ENCODE data around the gene SCOC. TPM values are rescaled to one million over a fixed set of nuclear protein-coding genes. Genes with fewer than 3 reads are reported as not detected.

The SCOC gene
- total and polyA plus RNA-seq, 7 experiments from 2014 or later, result 9.3 to 44.4 (median 23.3) TPM

GRCh38 chr4:140427106-140427918, 53.9 kb downstream of the SCOC start, which contains the start of gene CLGN:
Gene CLGN, minus strand, starts transcription at chr4:140427648. Its CDS starts 14,570 bp downstream, at chr4:140413078.
- no peak within 1 kb of the TSS for H3K27ac Mint-ChIP-seq
- Histone ChIP-seq H3K36me3 (ENCODE audit: control insufficient read depth in 2 of 3, insufficient read depth in 3 of 3, low read length in 3 of 3) (no peaks in the 10 kb centered on the region), H3K4me1 (ENCODE audit: control insufficient read depth in 2 of 2, insufficient read depth in 2 of 2, low read length in 2 of 2) (peaks cover 0 to 4% of the 10 kb centered on the region in 2 donors), H3K27ac (ENCODE audit: low read depth, low read length) (no peak within 1 kb of the TSS), H3K9me3 (ENCODE audit: control insufficient read depth in 2 of 3, low read length in 3 of 3) (no peaks in the 10 kb centered on the region), H3K4me3 (ENCODE audit: low read length) (peak within 1 kb of the TSS; percentile 54), H3K27me3 (ENCODE audit: control insufficient read depth in 2 of 2, insufficient read depth in 2 of 2, low read length in 2 of 2) (peaks cover 3 to 6% of the 10 kb centered on the region in 2 donors)
- H3K9me3 Mint-ChIP-seq, result peaks cover 0 to 1% (median 0%) of the 10 kb centered on the region in 11 donors
- ChIA-PET POLR2A (no interaction called here), CTCF (no interaction called here)
- intact Hi-C loops (cut with micrococcal nuclease), result no loop called here
- peaks cover 55 to 73% (median 61%) of the 10 kb centered on the region in 5 donors for H3K27me3 Mint-ChIP-seq
- H3K4me1 Mint-ChIP-seq, result peaks cover 5 to 14% (median 12%) of the 10 kb centered on the region in 7 donors
- peak; percentile 3 to 64 (median 33) for DNase-seq
- peak within 1 kb of the TSS; percentile 77 to 87 (median 82) for H3K4me3 Mint-ChIP-seq
- ATAC-seq, result peak; percentile 83
- no peaks in the 10 kb centered on the region for H3K36me3 Mint-ChIP-seq

GRCh38 chr4:140427919-140428471, 54.5 kb downstream of the SCOC start:
- no peak overlapping the region for H3K27ac Mint-ChIP-seq
- CTCF ChIA-PET, result no interaction called here

More at GRCh38 chr4:140427919-140428471, 54.5 kb downstream of the SCOC start:
- H3K4me3 Mint-ChIP-seq, result peak overlapping the region; percentile 77 to 87 (median 82)
- peaks cover 52 to 67% (median 59%) of the 10 kb centered on the region in 5 donors for H3K27me3 Mint-ChIP-seq
- intact Hi-C loops (cut with micrococcal nuclease), result no loop called here
- Histone ChIP-seq H3K36me3 (ENCODE audit: control insufficient read depth in 2 of 3, insufficient read depth in 3 of 3, low read length in 3 of 3) (no peaks in the 10 kb centered on the region), H3K27ac (ENCODE audit: low read depth, low read length) (no peak overlapping the region), H3K4me3 (ENCODE audit: low read length) (peak overlapping the region; percentile 54), H3K4me1 (ENCODE audit: control insufficient read depth in 2 of 2, insufficient read depth in 2 of 2, low read length in 2 of 2) (peaks cover 0 to 4% of the 10 kb centered on the region in 2 donors), H3K27me3 (ENCODE audit: control insufficient read depth in 2 of 2, insufficient read depth in 2 of 2, low read length in 2 of 2) (peaks cover 3 to 6% of the 10 kb centered on the region in 2 donors), H3K9me3 (ENCODE audit: control insufficient read depth in 2 of 3, low read length in 3 of 3) (no peaks in the 10 kb centered on the region)
- peaks cover 5 to 14% (median 12%) of the 10 kb centered on the region in 7 donors for H3K4me1 Mint-ChIP-seq
- no peaks in the 10 kb centered on the region for H3K36me3 Mint-ChIP-seq
- ATAC-seq (no peak), DNase-seq (no peak)
- POLR2A ChIA-PET, result no interaction called here
- peaks cover 0 to 1% (median 0%) of the 10 kb centered on the region in 11 donors for H3K9me3 Mint-ChIP-seq

Other genes with a start within 250 kb of the SCOC start
- 1 to 10 TPM; 1.4 to 9.4 (median 3.6) TPM for gene MAML3, start 219.5 kb upstream of the SCOC start, total RNA-seq
- under 1 TPM; 0.53 to 0.55 TPM for gene MAML3, start 219.5 kb upstream of the SCOC start, polyA plus RNA-seq
- gene CLGN, start 54.0 kb downstream of the SCOC start, total RNA-seq, result under 1 TPM in 1 of 5 experiments, not detected in 4; 0.12 TPM
- gene CLGN, start 54.0 kb downstream of the SCOC start, polyA plus RNA-seq, result under 1 TPM; 0.06 to 0.20 TPM
- not detected for gene MGAT4D, start 124.6 kb downstream of the SCOC start, total RNA-seq
- gene MGAT4D, start 124.6 kb downstream of the SCOC start, polyA plus RNA-seq, result not detected
- 10 to 100 TPM; 12.8 to 29.2 (median 17.7) TPM for gene ELMOD2, start 150.5 kb downstream of the SCOC start, total RNA-seq
- gene ELMOD2, start 150.5 kb downstream of the SCOC start, polyA plus RNA-seq, result 10 to 100 TPM in 1 of 2 donors, 1 to 10 TPM in 1; 6.7 to 10.6 TPM
- not detected for gene UCP1, start 195.3 kb downstream of the SCOC start, total RNA-seq
- gene UCP1, start 195.3 kb downstream of the SCOC start, polyA plus RNA-seq, result not detected

All from naive thymus-derived CD4-positive, alpha-beta T cell (primary cell).